ENCODE data around the gene RPS6KA2.

DNA sequence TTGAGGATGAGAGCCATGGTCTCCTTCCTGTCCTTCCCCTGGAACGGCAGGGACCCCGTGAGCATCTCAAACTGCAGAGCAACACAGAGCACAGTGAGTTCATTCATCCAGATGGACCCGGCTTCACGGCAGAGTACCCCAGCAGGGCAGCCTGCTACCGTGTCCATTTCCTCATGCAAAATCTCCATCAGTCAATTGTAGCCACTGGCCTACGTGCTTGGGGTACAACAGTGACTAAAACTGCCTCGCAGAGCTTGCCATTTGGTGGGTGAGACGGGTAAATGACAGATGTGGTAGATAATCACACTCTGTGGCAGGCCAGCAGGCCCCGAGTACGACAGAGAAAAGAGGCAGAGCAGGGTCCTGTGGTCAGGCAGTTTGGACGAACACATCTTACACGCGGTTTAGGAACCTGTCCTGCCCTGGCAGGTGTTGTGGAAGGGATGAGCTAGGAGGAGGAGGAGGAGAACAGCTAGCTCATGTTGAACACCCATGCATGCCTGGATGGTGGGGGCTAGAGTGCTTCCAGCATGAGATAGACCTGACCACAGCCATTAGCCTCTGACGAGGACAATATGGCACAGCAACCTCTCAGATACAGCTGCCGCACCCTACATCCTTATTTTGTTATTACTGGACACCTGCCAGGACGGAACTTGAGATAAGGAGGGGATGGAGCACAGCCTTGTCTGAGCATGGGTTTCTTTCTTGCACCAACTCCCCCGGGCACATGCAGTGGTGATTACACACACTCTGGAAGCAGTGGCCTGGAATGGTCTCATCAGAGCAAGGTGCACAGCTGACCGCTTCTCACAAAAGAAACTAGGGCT lies 136.2 kb downstream of the RPS6KA2 start:
- TF ChIP-seq, protein P1, sequence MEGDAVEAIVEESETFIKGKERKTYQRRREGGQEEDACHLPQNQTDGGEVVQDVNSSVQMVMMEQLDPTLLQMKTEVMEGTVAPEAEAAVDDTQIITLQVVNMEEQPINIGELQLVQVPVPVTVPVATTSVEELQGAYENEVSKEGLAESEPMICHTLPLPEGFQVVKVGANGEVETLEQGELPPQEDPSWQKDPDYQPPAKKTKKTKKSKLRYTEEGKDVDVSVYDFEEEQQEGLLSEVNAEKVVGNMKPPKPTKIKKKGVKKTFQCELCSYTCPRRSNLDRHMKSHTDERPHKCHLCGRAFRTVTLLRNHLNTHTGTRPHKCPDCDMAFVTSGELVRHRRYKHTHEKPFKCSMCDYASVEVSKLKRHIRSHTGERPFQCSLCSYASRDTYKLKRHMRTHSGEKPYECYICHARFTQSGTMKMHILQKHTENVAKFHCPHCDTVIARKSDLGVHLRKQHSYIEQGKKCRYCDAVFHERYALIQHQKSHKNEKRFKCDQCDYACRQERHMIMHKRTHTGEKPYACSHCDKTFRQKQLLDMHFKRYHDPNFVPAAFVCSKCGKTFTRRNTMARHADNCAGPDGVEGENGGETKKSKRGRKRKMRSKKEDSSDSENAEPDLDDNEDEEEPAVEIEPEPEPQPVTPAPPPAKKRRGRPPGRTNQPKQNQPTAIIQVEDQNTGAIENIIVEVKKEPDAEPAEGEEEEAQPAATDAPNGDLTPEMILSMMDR (IDR thresholded peaks at IDR 0.05; ENCODE audit: extremely low read depth in 1 of 2, insufficient read depth in 1 of 2, low read depth in 1 of 2, low read length in 2 of 2), result no peak
- TF ChIP-seq EZH2 (IDR thresholded peaks at IDR 0.05; ENCODE audit: borderline replicate concordance, low read depth, low read length, severe bottlenecking) (no peak), MYC (IDR thresholded peaks at IDR 0.05; ENCODE audit: low read depth, low read length) (no peak), POLR2A (IDR thresholded peaks at IDR 0.05; ENCODE audit: low read depth, low read length) (no peak), GATA2 (IDR thresholded peaks at IDR 0.05; ENCODE audit: insufficient read depth, insufficient read length, low read depth, low read length) (peak; percentile 88), JUN (IDR thresholded peaks at IDR 0.05; ENCODE audit: borderline replicate concordance, insufficient read depth, insufficient read length, low read depth) (no peak), POLR2AphosphoS5 (IDR thresholded peaks at IDR 0.05; ENCODE audit: insufficient read depth, low read depth, low read length) (peak; percentile 84)
- TF ChIP-seq, protein P2, sequence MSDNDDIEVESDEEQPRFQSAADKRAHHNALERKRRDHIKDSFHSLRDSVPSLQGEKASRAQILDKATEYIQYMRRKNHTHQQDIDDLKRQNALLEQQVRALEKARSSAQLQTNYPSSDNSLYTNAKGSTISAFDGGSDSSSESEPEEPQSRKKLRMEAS (IDR thresholded peaks at IDR 0.05; ENCODE audit: insufficient read depth, insufficient read length), result no peak

Data from endothelial cell of umbilical vein (primary cell).